Esophagus squamous epithelium (tissue), 4 donors: ENCODE data around the gene FAM114A1.

ENCODE experiments used
- CTCF ChIP-seq, 6 experiments: fragments of 450-650 bp in 4 of 6; fragments of 200-600 bp in 2 of 6; sonication (generic) in 2 of 6; IDR thresholded peaks; one replicate each; pipeline ENCODE4 v1.5.1; 2016 to 2019; ENCODE audit warnings: antibody characterized with exemption in 6 of 6, mild to moderate bottlenecking in 4 of 6, moderate library complexity in 4 of 6
- POLR2A ChIP-seq, 4 donors: fragments of 450-650 bp; IDR thresholded peaks; one replicate each; pipeline ENCODE4 v1.6.1; 2017; ENCODE audit warnings: antibody characterized with exemption in 4 of 4, mild to moderate bottlenecking in 4 of 4, moderate library complexity in 3 of 4

- no peak for TF ChIP-seq CTCF (IDR thresholded peaks at IDR 0.05)
- no peak for TF ChIP-seq POLR2A (IDR thresholded peaks at IDR 0.05)
Measured at GRCh38 chr4:38957893-38958292, 90.3 kb downstream of the FAM114A1 start.
